T-helper 2 cell treated with Interferon-gamma antibody and Interleukin-4, amounts not matched to agents 5 μg/mL and 100 μg/mL, for 36 hours (primary cell): ENCODE measurements around the gene HTRA2.

Source experiments
- DNase-seq: peaks from one replicate; pipeline ENCODE4 v3.0.0; 2021; ENCODE audit warnings: low spot score
- H3K27ac Mint-ChIP-seq: one replicate; pipeline ENCODE4 v1.8.0; 2021; ENCODE audit warnings: mild to moderate bottlenecking, mixed read lengths
- H3K27me3 Mint-ChIP-seq: one replicate; pipeline ENCODE4 v1.8.0; 2021; ENCODE audit warnings: low read depth, mixed read lengths
- H3K36me3 Mint-ChIP-seq: one replicate; pipeline ENCODE4 v1.8.0; 2021; ENCODE audit warnings: low read depth, mixed read lengths
- H3K4me1 Mint-ChIP-seq: one replicate; pipeline ENCODE4 v1.8.0; 2021; ENCODE audit warnings: low read depth, mixed read lengths
- H3K4me3 Mint-ChIP-seq: one replicate; pipeline ENCODE4 v1.8.0; 2022; ENCODE audit warnings: mild to moderate bottlenecking, moderate library complexity, mixed read lengths
- H3K9me3 Mint-ChIP-seq: one replicate; pipeline ENCODE4 v1.8.0; 2021; ENCODE audit warnings: mixed read lengths

HTRA2 gene

DNA sequence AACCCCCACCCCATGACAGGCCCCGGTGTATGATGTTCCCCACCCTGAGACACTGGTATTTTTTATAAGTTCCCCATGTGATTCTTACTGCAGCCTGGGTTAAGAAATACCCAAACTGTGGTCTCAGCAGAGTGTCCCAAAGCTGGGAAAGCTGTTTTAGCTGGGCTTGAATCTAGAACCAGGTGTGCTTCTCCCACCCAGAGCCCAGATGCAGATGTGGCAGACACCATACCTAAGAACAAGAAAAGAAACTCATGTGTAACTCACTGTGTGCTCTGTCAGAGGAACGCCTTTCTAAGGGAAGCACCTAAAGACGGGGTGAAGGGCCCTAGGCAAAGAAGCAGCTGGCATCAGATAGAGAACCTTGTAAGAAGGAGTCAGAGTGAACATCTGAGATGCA is 48.7 kb downstream of the HTRA2 start:
- Mint-ChIP-seq H3K4me3 (no peak overlapping the region), H3K27me3 (no peaks in the 10 kb centered on the region), H3K9me3 (peaks cover 6% of the 10 kb centered on the region), H3K36me3 (no peaks in the 10 kb centered on the region), H3K4me1 (peaks cover 59% of the 10 kb centered on the region), H3K27ac (peak overlapping the region; percentile 53)
- DNase-seq: no peak

DNA sequence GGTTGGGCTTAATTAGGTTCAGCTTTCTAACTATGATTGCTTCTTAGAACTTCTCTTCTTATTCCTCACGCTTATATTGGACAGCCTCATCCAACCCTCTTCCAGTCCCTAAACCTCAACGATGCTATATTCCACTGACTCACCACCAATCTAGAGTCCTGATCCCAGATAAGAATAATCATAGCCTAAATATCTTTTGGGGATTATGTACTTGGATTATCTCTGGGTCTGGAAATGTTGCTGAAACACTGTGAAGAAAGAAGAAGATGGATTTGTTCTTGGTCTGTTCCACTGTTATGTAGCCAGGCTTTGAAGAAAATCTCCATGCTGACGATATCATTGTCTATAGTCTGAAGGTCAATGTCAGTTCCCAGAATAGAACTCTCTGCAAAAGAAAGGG is 51.7 kb downstream of the HTRA2 start:
- Mint-ChIP-seq H3K27me3 (no peaks in the 10 kb centered on the region), H3K4me1 (peaks cover 61% of the 10 kb centered on the region), H3K4me3 (no peak overlapping the region), H3K27ac (no peak overlapping the region), H3K9me3 (no peaks in the 10 kb centered on the region), H3K36me3 (no peaks in the 10 kb centered on the region)
- DNase-seq: no peak

DNA sequence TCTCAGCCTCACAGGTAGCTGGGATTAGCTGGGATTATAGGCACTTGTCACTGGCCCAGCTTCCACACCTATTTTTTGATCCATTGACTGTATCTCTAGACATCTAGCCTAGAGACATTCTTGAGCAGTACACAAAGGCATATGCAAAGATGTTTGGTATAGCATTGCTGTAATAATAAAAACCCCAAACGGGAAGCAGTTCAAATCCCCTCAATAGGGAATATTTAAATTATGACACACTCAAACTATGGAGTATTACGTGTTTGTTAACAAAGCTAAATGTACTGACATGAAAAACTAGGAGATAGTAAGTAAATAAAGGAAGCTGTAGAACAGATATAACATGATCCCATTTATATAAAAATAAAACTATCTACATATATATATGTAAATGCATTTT is 52.5 kb downstream of the HTRA2 start:
- H3K9me3 Mint-ChIP-seq: no peaks in the 10 kb centered on the region
- H3K27me3 Mint-ChIP-seq: no peaks in the 10 kb centered on the region
- no peak overlapping the region for H3K27ac Mint-ChIP-seq
- peaks cover 55% of the 10 kb centered on the region for H3K4me1 Mint-ChIP-seq
- no peaks in the 10 kb centered on the region for H3K36me3 Mint-ChIP-seq
- no peak overlapping the region for H3K4me3 Mint-ChIP-seq
- DNase-seq: no peak
